HG03565 (cell line): ENCODE results near the gene RALGAPA2.
A peak's percentile ranks its signal among the peaks of the same experiment; 100 is the strongest.

Experiments
- ATAC-seq: cut with Tn5 transposase; IDR thresholded peaks from one replicate; pipeline ENCODE4 v1.9.1; 2021; ENCODE audit warnings: mild to moderate bottlenecking, moderate library complexity; ENCODE audit not compliant: unreplicated experiment

RALGAPA2 gene

GRCh38 chr20:20721489-20721888, 9.0 kb upstream of the RALGAPA2 start:
- ATAC-seq: no peak

GRCh38 chr20:20720158-20720557, 7.7 kb upstream of the RALGAPA2 start:
- no peak for ATAC-seq

- ATAC-seq: no peak
Measured at GRCh38 chr20:20719411-20719810, 7.0 kb upstream of the RALGAPA2 start.

GRCh38 chr20:20713244-20713765, 861 bp upstream of the RALGAPA2 start:
- ATAC-seq: no peak

- no peak for ATAC-seq
Measured at GRCh38 chr20:20712004-20712473, 405 bp downstream of the RALGAPA2 start.

GRCh38 chr20:20711413-20711812, 1.0 kb downstream of the RALGAPA2 start:
- ATAC-seq: no peak

GRCh38 chr20:20710443-20711315, 1.8 kb downstream of the RALGAPA2 start:
- no peak for ATAC-seq

GRCh38 chr20:20709887-20710286, 2.6 kb downstream of the RALGAPA2 start:
- ATAC-seq: no peak

- no peak for ATAC-seq
Measured at GRCh38 chr20:20706285-20706684, 6.2 kb downstream of the RALGAPA2 start.

GRCh38 chr20:20702330-20703245, 9.9 kb downstream of the RALGAPA2 start:
- ATAC-seq: no peak

- no peak for ATAC-seq
Measured at GRCh38 chr20:20699917-20700316, 12.5 kb downstream of the RALGAPA2 start.

- ATAC-seq: no peak
Measured at GRCh38 chr20:20699144-20699543, 13.3 kb downstream of the RALGAPA2 start.

- ATAC-seq: no peak
Measured at GRCh38 chr20:20697325-20697845, 15.1 kb downstream of the RALGAPA2 start.

GRCh38 chr20:20695250-20695816, 17.1 kb downstream of the RALGAPA2 start:
- ATAC-seq: no peak

GRCh38 chr20:20694591-20694990, 17.9 kb downstream of the RALGAPA2 start:
- no peak for ATAC-seq

- no peak for ATAC-seq
Measured at GRCh38 chr20:20692587-20692986, 19.9 kb downstream of the RALGAPA2 start.

- ATAC-seq: peak; percentile 32
Measured at GRCh38 chr20:20691477-20692235, 20.8 kb downstream of the RALGAPA2 start.

- ATAC-seq: peak; percentile 71
Measured at GRCh38 chr20:20690676-20691476, 21.6 kb downstream of the RALGAPA2 start.

GRCh38 chr20:20687319-20687718, 25.1 kb downstream of the RALGAPA2 start:
- ATAC-seq: no peak
